ENCODE results near the gene TMEM87A.
"Not testable (repeated sequence)": the region's sequence is repeated elsewhere in the genome, so short reads cannot be mapped to it uniquely, and the experiment has no call there.

TMEM87A gene

GRCh38 chr15:42273900-42274701, 868 bp upstream of the TMEM87A start:
- DNase-seq (ENCODE audit: low read depth, low spot score), result peak; percentile 30

GRCh38 chr15:42270996-42271395, 2.2 kb downstream of the TMEM87A start:
- DNase-seq (ENCODE audit: low read depth, low spot score), result no peak

- DNase-seq (ENCODE audit: low read depth, low spot score), result no peak
Observed at GRCh38 chr15:42270551-42270950, 2.7 kb downstream of the TMEM87A start.

GRCh38 chr15:42267286-42267685, 5.9 kb downstream of the TMEM87A start:
- DNase-seq (ENCODE audit: low read depth, low spot score), result no peak

DNA sequence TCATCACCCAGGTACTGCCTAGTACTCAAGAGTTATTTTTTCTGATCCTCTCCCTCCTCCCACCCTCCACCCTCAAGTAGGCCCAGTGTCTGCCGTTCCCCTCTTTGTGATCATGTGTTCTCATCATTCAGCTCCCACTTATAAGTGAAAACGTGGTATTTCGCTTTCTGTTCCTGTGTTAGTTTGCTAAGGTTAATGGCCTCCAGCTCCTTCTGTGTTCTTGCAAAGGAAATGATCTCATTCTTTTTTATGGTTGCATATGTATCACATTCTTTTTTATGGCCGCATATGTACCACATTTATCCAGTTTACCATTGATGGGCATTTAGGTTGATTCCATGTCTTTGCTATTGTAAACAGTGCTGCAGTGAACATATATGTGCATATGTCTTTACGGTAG, 8.4 kb downstream of the TMEM87A start:
- DNase-seq (ENCODE audit: low read depth, low spot score), result no peak

DNA sequence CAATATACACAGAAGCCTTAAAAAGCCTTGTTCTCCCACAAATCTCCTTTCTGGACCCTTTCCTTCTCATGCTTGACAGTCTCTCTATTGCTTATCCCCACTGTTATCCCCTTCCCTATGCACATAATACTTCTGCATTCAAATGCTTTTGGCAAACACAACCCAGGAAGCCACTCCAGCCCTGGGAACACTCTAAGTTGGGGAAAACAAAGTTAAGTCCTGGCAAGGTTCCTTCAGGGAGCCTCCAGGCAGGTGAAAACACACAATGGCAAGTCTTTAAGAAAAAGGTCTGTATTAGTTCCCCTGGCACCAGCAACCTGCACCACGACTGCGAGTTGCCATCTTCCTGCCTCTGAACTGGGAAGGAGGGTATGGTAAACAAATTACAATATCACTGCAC, 19.9 kb downstream of the TMEM87A start:
- no peak for DNase-seq (ENCODE audit: low read depth, low spot score)

GRCh38 chr15:42240823-42241222, 32.4 kb downstream of the TMEM87A start:
- no peak for DNase-seq (ENCODE audit: low read depth, low spot score)

DNA sequence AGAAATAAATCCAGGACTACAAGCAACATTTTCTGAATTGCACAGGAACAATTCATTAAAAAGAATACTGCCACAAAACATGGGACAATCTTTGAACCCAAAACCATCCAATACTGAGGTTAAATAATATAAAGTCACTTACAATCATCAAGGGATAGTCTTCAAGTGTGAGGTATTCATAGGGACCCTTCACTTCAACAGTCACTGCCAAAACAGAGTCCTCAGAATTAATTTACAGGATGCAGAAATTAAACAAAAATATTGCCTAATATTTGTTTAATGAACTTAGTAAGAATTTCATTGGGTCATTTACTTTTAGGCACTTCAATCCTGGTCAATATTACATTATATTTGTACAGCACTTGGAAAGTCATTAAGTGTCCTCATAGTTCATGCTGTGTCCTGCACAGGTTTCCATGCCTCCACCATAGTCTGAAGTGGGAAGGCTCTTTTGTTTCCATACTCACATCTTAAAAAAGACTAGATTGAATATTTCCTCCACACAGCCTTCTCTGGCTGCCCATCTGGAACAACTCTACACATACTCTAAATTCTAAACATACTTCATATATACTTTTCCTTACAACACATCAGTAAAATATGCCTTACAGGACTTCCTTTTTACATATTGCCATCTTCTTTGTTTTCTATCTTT, 33.6 kb downstream of the TMEM87A start:
- DNase-seq (ENCODE audit: low read depth, low spot score), result no peak

GRCh38 chr15:42233107-42233506, 40.1 kb downstream of the TMEM87A start:
- DNase-seq (ENCODE audit: low read depth, low spot score), result no peak

- no peak for DNase-seq (ENCODE audit: low read depth, low spot score)
Observed at GRCh38 chr15:42232606-42233005, 40.6 kb downstream of the TMEM87A start.

- no peak for DNase-seq (ENCODE audit: low read depth, low spot score)
Observed at GRCh38 chr15:42231088-42231487, 42.1 kb downstream of the TMEM87A start.

DNA sequence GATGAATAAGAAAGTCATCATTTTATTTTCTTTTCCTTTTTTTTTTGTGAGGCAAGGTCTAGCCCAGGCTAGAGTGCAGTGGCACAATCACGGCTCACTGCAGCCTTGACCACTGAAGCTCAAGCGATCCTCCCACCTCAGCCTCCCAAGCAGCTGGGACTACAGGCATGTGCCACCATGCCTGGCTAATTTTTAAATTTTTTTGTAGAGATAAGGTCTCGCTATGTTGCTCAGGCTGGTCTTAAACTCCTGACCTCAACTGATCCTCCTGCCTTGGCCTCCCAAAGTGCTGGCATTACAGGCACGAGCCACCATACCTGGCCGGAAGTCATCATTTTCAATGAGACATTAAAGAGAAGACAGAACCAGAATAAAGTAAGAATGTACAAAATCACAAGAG, 44.3 kb downstream of the TMEM87A start:
- DNase-seq (ENCODE audit: low read depth, low spot score), result not testable (repeated sequence)

GRCh38 chr15:42228036-42228435, 45.2 kb downstream of the TMEM87A start:
- no peak for DNase-seq (ENCODE audit: low read depth, low spot score)

- no peak for DNase-seq (ENCODE audit: low read depth, low spot score)
Observed at GRCh38 chr15:42226648-42227047, 46.6 kb downstream of the TMEM87A start.

DNA sequence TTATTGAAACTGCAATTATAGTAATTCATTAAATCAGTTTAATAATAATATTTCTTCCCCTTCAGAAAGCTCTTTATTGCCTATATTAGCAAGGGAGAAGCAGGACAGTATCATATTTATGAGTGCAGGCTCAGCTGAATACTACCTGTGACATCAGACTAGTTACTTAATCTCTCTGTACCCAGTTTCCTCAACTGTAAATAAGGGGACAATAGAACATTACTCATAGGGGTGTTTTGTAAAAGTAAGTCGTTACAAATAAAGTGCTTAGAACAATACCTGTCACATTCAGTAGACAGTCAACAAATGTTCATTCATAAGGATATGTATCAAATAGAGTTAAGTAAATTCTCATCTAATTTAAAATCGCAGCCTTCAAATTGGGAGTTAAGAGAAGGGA, 53.0 kb downstream of the TMEM87A start:
- DNase-seq (ENCODE audit: low read depth, low spot score), result no peak

GRCh38 chr15:42218953-42219592, 54.2 kb downstream of the TMEM87A start:
- no peak for DNase-seq (ENCODE audit: low read depth, low spot score)

DNA sequence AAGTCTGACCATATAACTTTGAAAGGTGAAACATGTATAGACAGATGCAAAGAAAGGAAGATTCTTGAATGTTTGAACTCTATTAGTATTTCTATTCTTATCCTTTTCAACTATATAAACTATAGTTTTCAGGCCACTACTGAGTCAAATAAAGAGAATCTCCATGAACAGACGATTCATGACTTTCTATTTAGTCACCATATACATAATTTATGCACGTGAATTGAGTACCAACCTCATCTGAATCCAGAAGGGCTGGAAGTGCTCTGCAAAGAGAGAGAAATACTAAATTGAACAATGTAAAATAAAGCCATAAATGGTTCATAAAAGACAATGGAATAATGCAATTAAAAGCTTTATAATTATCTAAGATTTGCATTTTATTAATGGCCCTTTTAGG, 55.7 kb downstream of the TMEM87A start:
- DNase-seq (ENCODE audit: low read depth, low spot score), result no peak

GRCh38 chr15:42215913-42216829, 57.1 kb downstream of the TMEM87A start:
- no peak for DNase-seq (ENCODE audit: low read depth, low spot score)

DNA sequence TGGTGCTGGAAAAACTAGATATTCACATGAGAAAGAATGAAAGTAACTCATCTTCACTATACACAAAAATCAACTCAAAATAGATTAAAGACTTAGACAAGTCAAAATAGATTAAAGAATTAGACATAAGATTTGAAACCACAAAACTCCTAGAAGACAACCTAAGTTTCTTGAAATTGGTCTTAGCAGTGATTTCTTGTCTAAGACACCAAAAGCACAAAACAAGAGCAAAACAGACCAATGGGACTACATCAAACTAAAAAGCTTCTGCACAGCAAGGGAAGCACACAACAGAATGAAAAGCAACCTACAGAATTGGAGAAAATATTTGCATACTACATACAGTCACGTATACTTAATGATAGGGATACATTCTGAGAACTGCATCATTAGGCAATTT, 58.6 kb downstream of the TMEM87A start:
- no peak for DNase-seq (ENCODE audit: low read depth, low spot score)

- no peak for DNase-seq (ENCODE audit: low read depth, low spot score)
Observed at GRCh38 chr15:42213511-42213910, 59.7 kb downstream of the TMEM87A start.

- no peak for DNase-seq (ENCODE audit: low read depth, low spot score)
Observed at GRCh38 chr15:42210696-42211095, 62.5 kb downstream of the TMEM87A start.
